A549 (cell line): ENCODE data around the gene PPHLN1. TPM values are rescaled to one million over a fixed set of nuclear protein-coding genes. Genes with fewer than 3 reads are reported as not detected.

Experiments used
- ATAC-seq, 2 experiments: fragments of 200-7000 bp in 1 of 2; fragments of >200 bp in 1 of 2; cut with Nextera tagmentation in 1 of 2; cut with Tn5 transposase in 1 of 2; 3 replicates each; pipeline versions ENCODE4 v1.8.0 to v1.9.1; 2018 to 2020; ENCODE audit warnings: mild to moderate bottlenecking in 1 of 2, moderate library complexity in 1 of 2
- CTCF ChIA-PET: fragments of 300-600 bp; sonication (Branson Sonifier 250); formaldehyde crosslinking; extraction: SDS; loops from one replicate; lab custom pipeline; 2021; ENCODE audit warnings: antibody characterized with exemption, inconsistent platforms; lab: Yijun Ruan, JAX
- POLR2A ChIA-PET: fragments of 350-600 bp; formaldehyde crosslinking; extraction: SDS; loops from one replicate; lab custom pipeline; 2021; ENCODE audit warnings: antibody characterized with exemption, inconsistent platforms; lab: Yijun Ruan, JAX
- DNase-seq, 2 experiments: peaks; one replicate each; pipeline versions ENCODE4 v3.0.0 to v3.0.0-alpha.2; 2011 to 2016; ENCODE audit warnings: low read depth in 1 of 2, low spot score in 1 of 2
- FAIRE-seq: peaks from 2 replicates; lab custom pipeline; 2011; peaks lifted over from hg19 to GRCh38; lab: Jason Lieb, UNC
- H3K27ac ChIP-seq, 2 experiments: fragments of >200 bp; sonication (Bioruptor Twin); formaldehyde crosslinking; 3 replicates each; pipeline ENCODE4 v1.5.1; 2016 to 2017
- H3K4me1 ChIP-seq: fragments of >200 bp; sonication (Bioruptor Twin); formaldehyde crosslinking; 3 replicates; pipeline ENCODE4 v1.6.1; 2016
- H3K4me2 ChIP-seq: fragments of >200 bp; sonication (Bioruptor Twin); formaldehyde crosslinking; 3 replicates; pipeline ENCODE4 v1.6.1; 2016
- H3K4me3 ChIP-seq: fragments of >200 bp; sonication (Bioruptor Twin); formaldehyde crosslinking; 3 replicates; pipeline ENCODE4 v1.5.1; 2016
- H3K9me3 ChIP-seq: fragments of >200 bp; sonication (Bioruptor Twin); formaldehyde crosslinking; 3 replicates; pipeline ENCODE4 v1.6.1; 2016
- ATOH8 ChIP-seq: fragments of 250-450 bp; sonication (Bioruptor Pico); IDR thresholded peaks from 2 replicates; pipeline ENCODE4 v1.5.0; 2020; ENCODE audit warnings: low read depth, mild to moderate bottlenecking, moderate library complexity
- CBX2 ChIP-seq: fragments of 200-600 bp; sonication (generic); IDR thresholded peaks from 2 replicates; pipeline ENCODE4 v1.6.1; 2016; ENCODE audit warnings: low read depth, mild to moderate bottlenecking, borderline replicate concordance
- CHD2 ChIP-seq: fragments of 150-350 bp; IDR thresholded peaks from 2 replicates; pipeline ENCODE4 v1.6.1; 2014; ENCODE audit warnings: low read length; ENCODE audit not compliant: partially characterized antibody
- CTCF ChIP-seq: fragments of >200 bp; sonication (Bioruptor Twin); formaldehyde crosslinking; IDR thresholded peaks from 3 replicates; pipeline ENCODE4 v1.5.1; 2016
- E2F6 ChIP-seq: IDR thresholded peaks from 2 replicates; pipeline ENCODE4 v1.6.1; 2012; ENCODE audit warnings: low read depth, borderline replicate concordance
- EP300 ChIP-seq, 2 experiments: fragments of >200 bp; sonication (Bioruptor Twin); formaldehyde crosslinking; IDR thresholded peaks; 2 replicates in 1 of 2; 3 replicates in 1 of 2; pipeline ENCODE4 v1.6.1; 2016 to 2017
- ESRRA ChIP-seq: fragments of 150-350 bp; IDR thresholded peaks from 2 replicates; pipeline ENCODE4 v1.6.1; 2014; ENCODE audit warnings: mild to moderate bottlenecking, low read length, borderline replicate concordance
- FOSL2 ChIP-seq, 2 experiments: fragments of 450-650 bp in 1 of 2; fragments of >200 bp in 1 of 2; sonication (Bioruptor Twin) in 1 of 2; formaldehyde crosslinking; IDR thresholded peaks; 2 replicates each; pipeline versions ENCODE4 v1.5.0 to v1.6.1; 2016 to 2020; ENCODE audit warnings: mild to moderate bottlenecking in 1 of 2, moderate library complexity in 1 of 2
- HDAC2 ChIP-seq: fragments of 200-600 bp; sonication (generic); IDR thresholded peaks from 2 replicates; pipeline ENCODE4 v1.6.1; 2016
- HEYL ChIP-seq: fragments of 250-450 bp; sonication (Bioruptor Pico); IDR thresholded peaks from 2 replicates; pipeline ENCODE4 v1.8.0; 2021; ENCODE audit warnings: mild to moderate bottlenecking, moderate library complexity
- HMGXB4 ChIP-seq: fragments of 250-450 bp; sonication (Bioruptor Pico); IDR thresholded peaks from 2 replicates; pipeline ENCODE4 v1.5.0; 2021; ENCODE audit warnings: mild to moderate bottlenecking, moderate library complexity, borderline replicate concordance
- HOXA7 ChIP-seq: fragments of 250-450 bp; sonication (Bioruptor Pico); IDR thresholded peaks from 2 replicates; pipeline ENCODE4 v1.5.0; 2020; ENCODE audit warnings: mild to moderate bottlenecking, moderate library complexity
- HOXB13 ChIP-seq: fragments of 250-450 bp; sonication (Bioruptor Pico); IDR thresholded peaks from 2 replicates; pipeline ENCODE4 v1.5.0; 2020; ENCODE audit warnings: low read depth, mild to moderate bottlenecking, moderate library complexity
- KDM5A ChIP-seq: fragments of 200-600 bp; sonication (generic); IDR thresholded peaks from 2 replicates; pipeline ENCODE4 v1.6.1; 2016; ENCODE audit warnings: antibody characterized with exemption, mild to moderate bottlenecking
- MAX ChIP-seq: IDR thresholded peaks from 2 replicates; pipeline ENCODE4 v1.6.1; 2012
- NFE2L2 ChIP-seq: fragments of 150-350 bp; conservative IDR thresholded peaks from 2 replicates; pipeline ENCODE4 v1.6.1; 2014; ENCODE audit warnings: low read length
- POLR2AphosphoS2 ChIP-seq: conservative IDR thresholded peaks from 2 replicates; pipeline ENCODE4 v1.6.1; 2012; ENCODE audit warnings: low read length, improper control_type of control experiment, inconsistent platforms
- RARB ChIP-seq: fragments of 250-450 bp; sonication (Bioruptor Pico); IDR thresholded peaks from 2 replicates; pipeline ENCODE4 v1.8.0; 2021; ENCODE audit warnings: mild to moderate bottlenecking, moderate library complexity
- RCOR1 ChIP-seq: fragments of 150-350 bp; IDR thresholded peaks from 2 replicates; pipeline ENCODE4 v1.6.1; 2014; ENCODE audit warnings: antibody characterized with exemption, low read length, low read depth
- RNF2 ChIP-seq: fragments of 200-600 bp; sonication (generic); IDR thresholded peaks from 2 replicates; pipeline ENCODE4 v1.6.1; 2016; ENCODE audit warnings: low read depth, mild to moderate bottlenecking, antibody characterized with exemption, moderate library complexity, borderline replicate concordance
- SREBF2 ChIP-seq: fragments of 450-650 bp; IDR thresholded peaks from 2 replicates; pipeline ENCODE4 v1.6.1; 2014; ENCODE audit warnings: mild to moderate bottlenecking, moderate library complexity
- USF2 ChIP-seq: fragments of 450-650 bp; IDR thresholded peaks from 2 replicates; pipeline ENCODE4 v1.6.1; 2014; ENCODE audit warnings: antibody characterized with exemption
- ZFP36 ChIP-seq: fragments of 450-650 bp; IDR thresholded peaks from 2 replicates; pipeline ENCODE4 v1.6.1; 2014; ENCODE audit warnings: borderline replicate concordance; ENCODE audit not compliant: partially characterized antibody
- ZNF302 ChIP-seq: fragments of 250-450 bp; sonication (Bioruptor Pico); IDR thresholded peaks from 2 replicates; pipeline ENCODE4 v1.9.0; 2021; ENCODE audit warnings: inconsistent platforms, mild to moderate bottlenecking, moderate library complexity
- ZSCAN20 ChIP-seq: fragments of 250-450 bp; sonication (Bioruptor Pico); IDR thresholded peaks from 2 replicates; pipeline ENCODE4 v1.8.0; 2022; ENCODE audit warnings: mild to moderate bottlenecking, moderate library complexity
- WGBS: methylation state at CpG from one replicate; pipeline ENCODE4 v1.1.6; 2017; ENCODE audit errors: missing lambda C conversion rate; 5-methylcytosine and 5-hydroxymethylcytosine counted together
- polyA plus RNA-seq, 4 experiments: library from polyadenylated mRNA; depleted of rRNA in 3 of 4; stranded (reverse); fragments of >200 nt; fragmentation: RNase III in 1 of 4; extraction: RNeasy Plus Mini Kit Qiagen cat#74134 plus additional on column Dnase treatment in 1 of 4; gene quantifications; 2 replicates in 3 of 4; 3 replicates in 1 of 4; pipeline ENCODE4 v1.2.3, GENCODE V29; 2011 to 2017

The PPHLN1 gene
- polyA plus RNA-seq, 2 of the 4 experiments (the other 2 are of a cell fraction) = 55.5 to 135 TPM

- Histone ChIP-seq H3K4me1 (no peaks in the 10 kb centered on the region), H3K4me3 (no peak overlapping the region), H3K27ac (no peak overlapping the region), H3K4me2 (no peak overlapping the region), H3K9me3 (no peaks in the 10 kb centered on the region)
- ChIA-PET POLR2A (no interaction called here), CTCF (interaction anchor here (1.4 kb wide), 1 partner anchor 16 kb away, joined by 4 read pairs; no protein-coding TSS in a partner anchor)
- no peak for TF ChIP-seq E2F6
- TF ChIP-seq HOXB13 = no peak
- no peak for TF ChIP-seq HDAC2
- TF ChIP-seq POLR2AphosphoS2 = no peak
- no peak for TF ChIP-seq ESRRA
- TF ChIP-seq RCOR1 = no peak
- no peak for TF ChIP-seq NFE2L2
- TF ChIP-seq RARB (CRISPR knock-in tag) = no peak
- TF ChIP-seq MAX = no peak
- DNase-seq (no peak), ATAC-seq (no peak; a peak in 1 of 6 replicates), FAIRE-seq (no peak)
- WGBS = 90% methylated on average over 2 of the region's 2 CpGs
These were observed 30.4 kb downstream of the PPHLN1 start for GRCh38 chr12:42356344-42356743.

- no peaks in the 10 kb centered on the region for H3K4me1 ChIP-seq
- H3K4me3 ChIP-seq = no peak overlapping the region
- TF ChIP-seq ZFP36 = no peak
- TF ChIP-seq RCOR1 = no peak
- no peak for TF ChIP-seq CBX2
- no peak for TF ChIP-seq ATOH8 (CRISPR knock-in tag)
- TF ChIP-seq POLR2AphosphoS2 = no peak
- no peak for TF ChIP-seq FOSL2 (IDR thresholded peaks at IDR 0.05)
- TF ChIP-seq FOSL2 (CRISPR knock-in tag; IDR thresholded peaks at IDR 0.05) = no peak
- no peak for TF ChIP-seq HMGXB4 (CRISPR knock-in tag)
- DNase-seq (no peak), FAIRE-seq (no peak), ATAC-seq (no peak)
- H3K27ac ChIP-seq = no peak overlapping the region
- POLR2A ChIA-PET = no interaction called here
- H3K4me2 ChIP-seq = no peak overlapping the region
- CTCF ChIA-PET = interaction anchor here (2.0 kb wide), 1 partner anchor 11 kb away, joined by 11 read pairs; no protein-coding TSS in a partner anchor
- H3K9me3 ChIP-seq = no peaks in the 10 kb centered on the region
- 95% methylated on average over 6 of the region's 6 CpGs for WGBS
These were observed 34.9 kb downstream of the PPHLN1 start for GRCh38 chr12:42360747-42361403.

- H3K9me3 ChIP-seq = no peaks in the 10 kb centered on the region
- ChIA-PET POLR2A (no interaction called here), CTCF (interaction anchor here (2.0 to 2.3 kb wide), 2 partner anchors 10 kb away, joined by 7 to 11 read pairs; no protein-coding TSS in a partner anchor)
- ATAC-seq (no peak), FAIRE-seq (no peak), DNase-seq (no peak)
- H3K4me2 ChIP-seq = no peak overlapping the region
- 82% methylated on average over 4 of the region's 4 CpGs for WGBS
- H3K27ac ChIP-seq = no peak overlapping the region
- no peaks in the 10 kb centered on the region for H3K4me1 ChIP-seq
- H3K4me3 ChIP-seq = no peak overlapping the region
- TF ChIP-seq EP300 (IDR thresholded peaks at IDR 0.05) = no peak
- TF ChIP-seq CTCF = no peak
- no peak for TF ChIP-seq KDM5A
- no peak for TF ChIP-seq USF2
- TF ChIP-seq SREBF2 = no peak
- TF ChIP-seq MAX = no peak
- no peak for TF ChIP-seq ZNF302 (CRISPR knock-in tag)
- TF ChIP-seq HEYL (CRISPR knock-in tag) = no peak
- no peak for TF ChIP-seq CHD2
- no peak for TF ChIP-seq RNF2
- no peak for TF ChIP-seq HDAC2
- no peak for TF ChIP-seq ZSCAN20 (CRISPR knock-in tag)
- TF ChIP-seq FOSL2 (IDR thresholded peaks at IDR 0.05) = no peak
- TF ChIP-seq FOSL2 (CRISPR knock-in tag; IDR thresholded peaks at IDR 0.05) = no peak
- TF ChIP-seq HOXA7 (CRISPR knock-in tag) = no peak
These were observed 36.1 kb downstream of the PPHLN1 start for GRCh38 chr12:42361909-42362646.
